GM21360 (cell line): ENCODE data around the gene ISOC1.

Experiments
- ATAC-seq: cut with Tn5 transposase; IDR thresholded peaks from one replicate; pipeline ENCODE4 v1.9.1; 2021; ENCODE audit warnings: mild to moderate bottlenecking, moderate library complexity; ENCODE audit not compliant: unreplicated experiment

Gene ISOC1

DNA sequence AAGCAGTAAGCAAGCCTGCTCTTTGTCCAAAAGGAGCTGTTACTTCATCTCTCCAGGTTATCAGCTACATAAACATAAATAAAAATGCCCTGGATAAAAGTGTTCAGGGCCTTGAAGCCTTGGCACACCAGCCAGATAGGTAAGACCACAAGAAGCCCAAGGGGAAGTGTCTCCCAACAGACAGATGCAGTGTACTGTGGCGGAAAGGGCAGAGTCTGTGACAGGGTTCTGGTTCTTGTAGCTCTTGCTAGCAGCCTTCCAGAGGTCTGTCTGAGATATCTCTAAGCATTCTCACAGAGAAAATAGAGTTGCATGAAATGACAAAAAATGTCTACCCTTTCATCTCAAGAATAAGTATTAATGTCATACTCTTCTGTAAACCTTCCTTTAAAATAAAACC is 30.1 kb downstream of the ISOC1 start:
- ATAC-seq, result no peak

DNA sequence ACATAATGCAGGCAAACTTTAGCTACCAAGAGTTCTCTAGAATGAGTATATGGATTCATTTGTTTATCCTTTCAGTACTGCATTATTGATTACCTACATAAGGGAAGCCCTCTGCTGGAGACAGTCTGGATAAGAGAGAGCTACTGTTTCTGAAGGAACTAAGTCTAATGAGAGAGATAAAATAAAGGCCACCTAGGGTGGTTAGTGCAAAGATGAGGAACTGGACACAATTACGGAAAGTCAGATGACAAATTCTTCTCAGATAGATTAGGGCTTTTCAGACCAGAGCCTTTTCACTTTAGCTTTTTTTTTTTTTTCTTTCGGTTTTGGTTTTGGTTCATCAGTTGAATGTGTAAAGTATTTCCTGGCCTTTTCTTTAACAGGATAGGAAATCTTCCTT is 31.3 kb downstream of the ISOC1 start:
- ATAC-seq, result peak; percentile 64

GRCh38 chr5:129133553-129133952 is 39.0 kb downstream of the ISOC1 start:
- ATAC-seq, result no peak

GRCh38 chr5:129135633-129136032 is 41.1 kb downstream of the ISOC1 start:
- ATAC-seq, result no peak

DNA sequence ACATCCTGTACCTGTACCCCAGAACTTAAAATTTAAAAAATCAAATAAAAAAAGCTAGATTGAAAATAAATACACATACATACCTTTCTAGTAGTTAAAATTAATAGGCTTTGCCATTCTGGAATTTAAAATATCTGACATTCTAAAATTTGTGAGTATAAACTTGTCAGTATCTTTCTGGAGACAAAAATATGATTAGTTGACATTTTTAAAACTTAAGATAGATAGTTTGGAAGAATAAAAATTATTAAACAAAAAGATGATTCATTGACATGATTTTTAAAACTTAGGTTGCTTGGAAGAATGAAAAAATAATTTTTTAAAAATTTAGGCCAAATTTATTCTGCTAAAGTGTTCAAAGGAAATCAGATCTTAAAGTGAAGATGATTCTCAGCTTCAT is 43.1 kb downstream of the ISOC1 start:
- ATAC-seq, result no peak

GRCh38 chr5:129141078-129141477 is 46.5 kb downstream of the ISOC1 start:
- no peak for ATAC-seq

- ATAC-seq, result no peak
These were observed 47.1 kb downstream of the ISOC1 start for GRCh38 chr5:129141696-129142095.

DNA sequence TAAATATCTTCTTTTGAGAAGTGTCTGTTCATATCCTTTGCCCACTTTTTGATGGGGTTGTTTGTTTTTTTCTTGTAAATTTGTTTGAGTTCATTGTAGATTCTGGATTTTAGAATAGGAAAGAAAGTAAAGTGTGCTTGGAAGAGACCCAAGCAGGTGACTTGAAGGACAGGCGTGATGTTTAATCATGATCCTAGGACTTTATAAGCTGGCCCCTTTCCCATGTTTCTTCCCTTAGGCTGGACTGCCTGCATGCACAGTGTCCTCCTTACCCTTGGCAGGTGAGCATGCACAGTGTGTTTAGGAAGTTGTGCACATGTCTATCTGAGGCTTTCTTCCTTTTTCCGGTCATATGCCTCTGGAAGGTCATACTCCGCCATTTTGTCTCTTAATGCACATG is 61.3 kb downstream of the ISOC1 start:
- ATAC-seq, result no peak

DNA sequence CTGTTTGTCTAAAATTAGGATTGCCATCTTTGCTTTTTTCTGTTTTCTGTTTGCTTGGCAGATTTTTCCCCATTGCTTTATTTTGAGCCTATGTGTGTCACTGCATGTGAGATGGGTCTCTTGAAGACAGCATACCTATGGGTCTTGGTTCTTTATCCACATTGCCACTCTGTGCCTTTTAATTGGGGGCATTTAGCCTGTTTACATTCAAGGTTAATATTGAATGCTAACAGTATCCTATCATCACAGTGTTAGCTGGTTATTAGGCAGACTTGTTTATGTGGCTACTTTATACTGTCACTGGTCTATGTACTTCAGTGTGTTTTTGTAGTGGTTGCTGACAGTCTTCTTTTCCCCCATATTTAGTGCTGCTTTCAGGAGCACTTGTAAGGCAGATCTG is 67.3 kb downstream of the ISOC1 start:
- no peak for ATAC-seq
